Kidney (tissue), 14 donors: ENCODE data around the gene C1orf21. TPM values are rescaled to one million over a fixed set of nuclear protein-coding genes. Genes with fewer than 3 reads are reported as not detected.

Source experiments
- DNase-seq, 5 donors: peaks; one replicate each; pipeline ENCODE4 v3.0.0-alpha.2; 2013 to 2020
- FAIRE-seq: peaks from 2 replicates; lab custom pipeline; 2012; peaks lifted over from hg19 to GRCh38; lab: Jason Lieb, UNC
- H3K27ac ChIP-seq, 2 donors: one replicate each; pipeline ENCODE4 v1.7.0; 2013; ENCODE audit warnings: low read depth in 2 of 2, low read length in 2 of 2, inconsistent platforms in 1 of 2
- H3K27me3 ChIP-seq: one replicate; pipeline ENCODE4 v1.7.1; 2013; ENCODE audit warnings: low read length, inconsistent platforms; ENCODE audit not compliant: control insufficient read depth, insufficient read depth
- H3K36me3 ChIP-seq, 3 donors: one replicate each; pipeline versions ENCODE4 v1.7.0 to v1.7.1; 2013; ENCODE audit warnings: low read length in 3 of 3, control low read depth in 1 of 3, inconsistent platforms in 1 of 3; ENCODE audit not compliant: insufficient read depth in 3 of 3, control insufficient read depth in 2 of 3
- H3K4me1 ChIP-seq, 3 donors: one replicate each; pipeline versions ENCODE4 v1.7.0 to v1.7.1; 2013; ENCODE audit warnings: low read length in 3 of 3, inconsistent platforms in 1 of 3, low read depth in 1 of 3; ENCODE audit not compliant: control insufficient read depth in 2 of 3, insufficient read depth in 2 of 3
- H3K4me3 ChIP-seq, 3 donors: one replicate each; pipeline versions ENCODE4 v1.7.0 to v1.8.1; 2013; ENCODE audit warnings: low read length in 3 of 3, control low read depth in 1 of 3, inconsistent platforms in 1 of 3
- H3K9ac ChIP-seq, 3 donors: one replicate each; pipeline versions ENCODE4 v1.7.0 to v1.7.1; 2013; ENCODE audit warnings: low read length in 3 of 3, control low read depth in 1 of 3, inconsistent platforms in 1 of 3
- H3K9me3 ChIP-seq, 3 donors: one replicate each; pipeline versions ENCODE4 v1.7.0 to v1.7.1; 2013; ENCODE audit warnings: low read length in 3 of 3, control low read depth in 1 of 3, inconsistent platforms in 1 of 3; ENCODE audit not compliant: control insufficient read depth in 2 of 3, insufficient read depth in 1 of 3
- CTCF ChIP-seq: IDR thresholded peaks from 3 replicates; pipeline ENCODE4 v1.5.1; 2012; ENCODE audit warnings: mild to moderate bottlenecking, moderate library complexity, borderline replicate concordance; ENCODE audit not compliant: insufficient read depth; ENCODE audit errors: extremely low read depth
- intact Hi-C: fragments of 100-400 bp; cut with DNase I; formaldehyde crosslinking; loops from one replicate; pipeline ENCODE4 v1.11.1; 2022
- polyA plus RNA-seq: library from polyadenylated mRNA; stranded (reverse); fragments of 350-450 nt; fragmentation: Illumina TruSeq; extraction: RNeasy Lipid Tissue Mini Kit (QIAGEN cat#74804); gene quantifications from one replicate; pipeline ENCODE4 v1.2.3, GENCODE V29; 2014; ENCODE audit warnings: low read depth, low replicate concordance; ENCODE audit not compliant: insufficient read depth
- total RNA-seq: library from RNA; stranded (reverse); fragmentation: NEBNext Ultra II Directional; extraction: Animal tissue kit (Norgen Biotek cat#: 25700); gene quantifications from one replicate; pipeline ENCODE4 v1.2.1, GENCODE V29; 2021
- donor health status: control.
- donor health status: control.
- donor health status: control.
- donor health status: control.
- donor health status: control.
- donor health status: DM: yes; HTN: yes; CAD: no.
- donor health status: Normal renal cell carcinoma (clear cell type).

The C1orf21 gene
- total and polyA plus RNA-seq, 2 donors from 2014 or later: 18.3 to 18.6 TPM

- Histone ChIP-seq H3K4me1 (peaks cover 7 to 11% (median 7%) of the 10 kb centered on the region in 3 donors), H3K4me3 (no peak overlapping the region), H3K9ac (no peak overlapping the region), H3K27ac (no peak overlapping the region), H3K36me3 (no peaks in the 10 kb centered on the region), H3K9me3 (no peaks in the 10 kb centered on the region), H3K27me3 (no peaks in the 10 kb centered on the region)
- DNase-seq: no peak
- intact Hi-C loops: no loop called here
- FAIRE-seq: no peak
- no peak for TF ChIP-seq CTCF
Observed at GRCh38 chr1:184627007-184627341, 240.1 kb downstream of the C1orf21 start.

- no peaks in the 10 kb centered on the region for H3K9me3 ChIP-seq
- FAIRE-seq (no peak), DNase-seq (no peak)
- peak overlapping the region in 1 of 3 donors; percentile 47 for H3K9ac ChIP-seq
- peak overlapping the region; percentile 59 to 76 for H3K27ac ChIP-seq
- TF ChIP-seq CTCF: no peak
- H3K4me1 ChIP-seq: peaks cover 5 to 11% (median 7%) of the 10 kb centered on the region in 3 donors
- peak overlapping the region in 1 of 3 donors; percentile 18 for H3K4me3 ChIP-seq
- intact Hi-C loops: no loop called here
- no peaks in the 10 kb centered on the region for H3K27me3 ChIP-seq
- H3K36me3 ChIP-seq: no peaks in the 10 kb centered on the region
Observed at GRCh38 chr1:184629266-184629665, 242.4 kb downstream of the C1orf21 start.

- intact Hi-C loops: no loop called here
- no peak for DNase-seq
- H3K9ac ChIP-seq: no peak overlapping the region
- H3K4me3 ChIP-seq: no peak overlapping the region
- H3K27me3 ChIP-seq: no peaks in the 10 kb centered on the region
- no peaks in the 10 kb centered on the region for H3K9me3 ChIP-seq
- H3K4me1 ChIP-seq: peaks cover 5 to 11% (median 7%) of the 10 kb centered on the region in 3 donors
- no peak for FAIRE-seq
- no peak for TF ChIP-seq CTCF
- peak overlapping the region in 1 of 2 donors; percentile 76 for H3K27ac ChIP-seq
- no peaks in the 10 kb centered on the region for H3K36me3 ChIP-seq
Observed at GRCh38 chr1:184630679-184631060, 243.8 kb downstream of the C1orf21 start.
